Aorta (tissue), 5 donors: ENCODE results near the gene ESRRG. TPM values are rescaled to one million over a fixed set of nuclear protein-coding genes. Genes with fewer than 3 reads are reported as not detected.

Experiments
- ATAC-seq: fragments of 200-7000 bp; cut with Tn5 transposase; one replicate; pipeline ENCODE4 v1.9.1; 2022; ENCODE audit warnings: moderate library complexity; ENCODE audit not compliant: low FRiP score
- DNase-seq, 2 donors: peaks; one replicate each; pipeline ENCODE4 v3.0.0-alpha.2; 2020
- H3K27ac ChIP-seq, 2 donors: one replicate each; pipeline ENCODE4 v1.5.1; 2013; ENCODE audit warnings: low read length in 2 of 2, mild to moderate bottlenecking in 2 of 2, moderate library complexity in 2 of 2, control low read depth in 1 of 2, inconsistent platforms in 1 of 2, low read depth in 1 of 2
- H3K27me3 ChIP-seq, 2 donors: one replicate each; pipeline ENCODE4 v1.6.1; 2013; ENCODE audit warnings: control low read depth in 1 of 2, low read length in 1 of 2, mild to moderate bottlenecking in 1 of 2, moderate library complexity in 1 of 2; ENCODE audit not compliant: insufficient read depth in 2 of 2, control insufficient read depth in 1 of 2
- H3K36me3 ChIP-seq, 2 donors: one replicate each; pipeline ENCODE4 v1.6.1; 2013; ENCODE audit warnings: control low read depth in 1 of 2, low read length in 1 of 2, mild to moderate bottlenecking in 1 of 2; ENCODE audit not compliant: insufficient read depth in 2 of 2, control insufficient read depth in 1 of 2
- H3K4me1 ChIP-seq, 2 donors: one replicate each; pipeline ENCODE4 v1.6.1; 2013; ENCODE audit warnings: low read length in 2 of 2, control low read depth in 1 of 2, mild to moderate bottlenecking in 1 of 2, moderate library complexity in 1 of 2; ENCODE audit not compliant: insufficient read depth in 2 of 2, control insufficient read depth in 1 of 2
- H3K4me3 ChIP-seq, 2 donors: one replicate each; pipeline ENCODE4 v1.5.1; 2013; ENCODE audit warnings: low read length in 2 of 2, control low read depth in 1 of 2, mild to moderate bottlenecking in 1 of 2
- H3K9me3 ChIP-seq: one replicate; pipeline ENCODE4 v1.6.1; 2013; ENCODE audit warnings: mild to moderate bottlenecking, low read length; ENCODE audit not compliant: control insufficient read depth
- WGBS, 2 donors: extraction: QIAGEN DNeasy Blood & Tissue Kit; methylation state at CpG; one replicate each; pipeline ENCODE4 v1.1.7; 2013; 5-methylcytosine and 5-hydroxymethylcytosine counted together
- intact Hi-C, 2 donors: fragments of 100-400 bp; cut with DNase I; formaldehyde crosslinking; loops; one replicate each; pipeline versions ENCODE4 v1.14.2 to v1.15.0; 2022
- polyA plus RNA-seq, 2 donors: library from polyadenylated mRNA; stranded (reverse); fragments of 200-250 nt; gene quantifications; one replicate each; pipeline ENCODE4 v1.2.3, GENCODE V29; 2013
- total RNA-seq, 2 donors: library from RNA; stranded (reverse); fragmentation: NEBNext Ultra II Directional; extraction: Animal tissue kit (Norgen Biotek cat#: 25700); gene quantifications; one replicate each; pipeline ENCODE4 v1.2.1, GENCODE V29; 2021
- donor health status: healthy with polysubstance abuse.
- donor health status: Bipolar disorder and iron deficiency.
- donor health status: DM: no; HTN: no; CAD: no.
- donor health status: DM: no; HTN: no; CAD: no.
- donor health status: DM: yes; HTN: yes; CAD: no.

The ESRRG gene
- total and polyA plus RNA-seq, 4 donors: 0.21 to 1.3 TPM; not detected in 2

GRCh38 chr1:216476341-216476740 lies 246.9 kb downstream of the ESRRG start:
- H3K27ac ChIP-seq: no peak overlapping the region
- no peaks in the 10 kb centered on the region for H3K36me3 ChIP-seq
- no peaks in the 10 kb centered on the region for H3K9me3 ChIP-seq
- no peak for DNase-seq
- no peaks in the 10 kb centered on the region for H3K4me1 ChIP-seq
- H3K27me3 ChIP-seq: no peaks in the 10 kb centered on the region
- H3K4me3 ChIP-seq: no peak overlapping the region
- ATAC-seq: no peak
- 83 to 89% methylated on average over 1 of the region's 1 CpG for WGBS, 2 donors
- intact Hi-C loops: no loop called here

DNA sequence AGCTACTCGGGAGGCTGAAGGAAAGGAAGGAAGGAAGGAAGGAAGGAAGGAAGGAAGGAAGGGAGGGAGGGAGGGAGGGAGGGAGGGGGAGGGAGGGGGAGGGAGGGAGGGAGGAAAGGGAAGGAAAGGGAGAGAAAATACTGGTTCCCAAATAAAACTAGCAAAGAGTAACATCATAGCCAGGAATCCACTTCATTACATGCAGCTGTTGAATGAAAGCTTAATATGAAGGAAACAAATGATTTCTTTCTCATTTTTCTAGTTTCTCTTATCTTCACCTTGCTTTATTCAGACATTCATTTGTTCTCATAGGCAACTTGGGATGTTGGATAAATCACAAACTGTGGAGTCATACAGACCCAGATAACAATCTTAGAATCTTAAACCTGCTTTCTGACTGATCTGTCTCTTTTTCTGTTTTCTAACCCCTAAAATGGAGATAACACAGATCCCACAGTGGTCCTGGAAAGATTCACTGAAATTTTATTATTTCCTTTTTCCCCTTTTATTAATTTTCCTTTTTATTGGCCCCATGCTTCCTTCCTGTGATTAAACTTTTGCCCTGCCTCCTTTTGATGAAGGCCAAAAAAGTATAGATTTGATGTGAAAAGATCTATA lies 247.5 kb downstream of the ESRRG start:
- Histone ChIP-seq H3K9me3 (no peaks in the 10 kb centered on the region), H3K27ac (no peak overlapping the region), H3K36me3 (no peaks in the 10 kb centered on the region), H3K4me3 (no peak overlapping the region), H3K4me1 (no peaks in the 10 kb centered on the region), H3K27me3 (no peaks in the 10 kb centered on the region)
- intact Hi-C loops: no loop called here
- 83% methylated on average over 1 of the region's 1 CpG; no CpG with 5 or more reads in 1 of the 2 donors for WGBS, 2 donors
- no peak for ATAC-seq
- no peak for DNase-seq

DNA sequence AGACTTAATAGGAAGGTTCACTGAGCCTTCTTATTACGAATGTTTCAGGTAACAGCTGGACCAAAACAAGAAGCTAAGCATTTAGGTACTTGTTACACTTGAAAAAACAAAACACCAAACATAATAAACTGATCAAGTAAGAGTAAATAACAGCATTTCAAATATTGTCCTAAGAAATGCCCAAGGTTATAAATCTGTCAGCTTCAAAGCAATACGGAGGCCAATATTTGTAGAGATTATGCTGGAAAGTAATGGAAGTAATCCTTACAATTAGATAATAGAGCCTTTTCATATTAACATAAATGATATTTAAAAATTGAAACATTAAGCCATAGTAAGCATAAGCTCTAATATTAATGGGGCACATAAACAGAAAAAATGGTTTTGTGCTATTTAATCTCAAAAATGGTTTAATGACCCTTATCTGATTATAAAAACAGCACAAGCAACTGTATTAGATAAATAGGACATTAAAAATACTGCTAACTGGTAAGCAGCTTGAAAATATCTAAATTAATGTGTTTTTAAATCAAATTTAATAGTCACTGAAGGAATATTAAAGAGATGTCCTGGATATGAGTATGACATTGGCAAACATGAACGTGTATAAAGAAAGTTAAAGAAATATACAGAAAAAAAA lies 256.9 kb downstream of the ESRRG start:
- Histone ChIP-seq H3K4me3 (no peak overlapping the region), H3K27ac (no peak overlapping the region), H3K36me3 (no peaks in the 10 kb centered on the region), H3K27me3 (peaks cover 0 to 2% of the 10 kb centered on the region in 2 donors), H3K4me1 (no peaks in the 10 kb centered on the region), H3K9me3 (no peaks in the 10 kb centered on the region)
- no peak for ATAC-seq
- 66 to 68% methylated on average over 3 of the region's 3 CpGs for WGBS, 2 donors
- intact Hi-C loops: no loop called here
- no peak for DNase-seq

GRCh38 chr1:216464489-216464888 lies 258.7 kb downstream of the ESRRG start:
- 5 to 12% methylated on average over 1 of the region's 1 CpG for WGBS, 2 donors
- Histone ChIP-seq H3K36me3 (no peaks in the 10 kb centered on the region), H3K4me3 (no peak overlapping the region), H3K27ac (no peak overlapping the region), H3K9me3 (no peaks in the 10 kb centered on the region), H3K27me3 (peaks cover 0 to 2% of the 10 kb centered on the region in 2 donors), H3K4me1 (no peaks in the 10 kb centered on the region)
- intact Hi-C loops: no loop called here
- ATAC-seq: no peak
- no peak for DNase-seq

DNA sequence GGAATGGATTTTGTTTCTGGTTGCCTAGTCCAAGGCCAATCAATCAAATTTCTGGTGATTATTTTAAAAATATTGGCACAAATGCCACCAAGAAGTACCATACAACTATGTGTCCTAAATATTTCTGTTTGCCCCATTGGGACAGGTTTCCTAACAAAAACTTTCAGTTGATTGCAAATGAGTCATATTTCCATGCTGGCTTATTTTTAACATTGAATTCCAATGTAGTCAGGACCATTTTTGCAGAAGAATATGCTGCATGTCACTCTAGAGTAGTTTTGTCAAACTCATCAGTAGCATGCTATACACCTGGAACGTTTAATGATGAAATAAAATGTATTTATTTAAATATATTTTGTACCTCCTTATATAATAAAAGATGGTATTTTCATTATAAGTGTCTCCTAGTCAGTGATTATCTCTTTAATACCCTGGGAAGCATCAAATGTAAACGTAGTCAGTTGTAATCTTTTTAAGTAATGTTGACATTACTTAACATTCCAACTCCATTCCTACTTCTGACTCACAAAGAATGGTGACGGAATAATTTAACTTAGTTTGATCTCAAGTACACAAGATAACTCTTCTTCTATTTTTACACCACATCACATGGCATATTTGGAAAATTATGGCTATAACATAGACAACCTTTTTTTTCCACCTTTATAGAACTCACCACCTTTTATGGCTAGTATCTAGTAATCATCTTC lies 261.0 kb downstream of the ESRRG start:
- no peak overlapping the region for H3K27ac ChIP-seq
- no peak for ATAC-seq
- peaks cover 0 to 2% of the 10 kb centered on the region in 2 donors for H3K27me3 ChIP-seq
- no peaks in the 10 kb centered on the region for H3K4me1 ChIP-seq
- DNase-seq: no peak
- intact Hi-C loops: no loop called here
- no peak overlapping the region for H3K4me3 ChIP-seq
- no peaks in the 10 kb centered on the region for H3K36me3 ChIP-seq
- 37 to 39% methylated on average over 3 of the region's 3 CpGs for WGBS, 2 donors
- H3K9me3 ChIP-seq: no peaks in the 10 kb centered on the region

DNA sequence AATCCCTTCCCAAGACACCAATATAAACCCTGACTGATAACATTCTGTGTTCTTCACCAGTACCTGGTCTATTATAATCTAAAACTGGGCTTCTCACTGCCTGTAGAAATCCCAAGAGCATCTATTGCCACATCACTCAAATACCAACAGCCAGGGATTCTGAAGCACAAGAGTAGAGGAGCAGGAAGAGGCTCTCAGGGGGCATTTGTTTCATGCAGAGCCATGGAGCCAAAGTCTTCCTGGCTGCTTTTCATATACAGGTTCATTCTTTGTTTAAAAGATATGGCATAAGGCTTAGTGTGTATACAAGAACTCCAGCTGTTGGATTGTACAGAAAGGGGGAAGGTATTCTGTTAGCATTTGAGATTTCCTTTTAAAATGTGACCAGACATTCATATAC lies 261.8 kb downstream of the ESRRG start:
- Histone ChIP-seq H3K4me1 (no peaks in the 10 kb centered on the region), H3K9me3 (no peaks in the 10 kb centered on the region), H3K36me3 (no peaks in the 10 kb centered on the region), H3K4me3 (no peak overlapping the region), H3K27me3 (peaks cover 0 to 2% of the 10 kb centered on the region in 2 donors), H3K27ac (no peak overlapping the region)
- ATAC-seq: no peak
- intact Hi-C loops: no loop called here
- DNase-seq: no peak

- WGBS, 2 donors: 86 to 94% methylated on average over 3 of the region's 3 CpGs
- Histone ChIP-seq H3K27me3 (peaks cover 0 to 2% of the 10 kb centered on the region in 2 donors), H3K4me3 (no peak overlapping the region), H3K36me3 (no peaks in the 10 kb centered on the region), H3K27ac (no peak overlapping the region), H3K9me3 (no peaks in the 10 kb centered on the region), H3K4me1 (no peaks in the 10 kb centered on the region)
- intact Hi-C loops: no loop called here
- ATAC-seq: no peak
- no peak for DNase-seq
These were observed 263.5 kb downstream of the ESRRG start for GRCh38 chr1:216459651-216460207.

- Histone ChIP-seq H3K36me3 (no peaks in the 10 kb centered on the region), H3K27ac (no peak overlapping the region), H3K4me1 (no peaks in the 10 kb centered on the region), H3K9me3 (no peaks in the 10 kb centered on the region), H3K27me3 (peaks cover 0 to 2% of the 10 kb centered on the region in 2 donors), H3K4me3 (no peak overlapping the region)
- ATAC-seq: no peak
- DNase-seq: no peak
- intact Hi-C loops: no loop called here
These were observed 264.4 kb downstream of the ESRRG start for GRCh38 chr1:216458812-216459211.

DNA sequence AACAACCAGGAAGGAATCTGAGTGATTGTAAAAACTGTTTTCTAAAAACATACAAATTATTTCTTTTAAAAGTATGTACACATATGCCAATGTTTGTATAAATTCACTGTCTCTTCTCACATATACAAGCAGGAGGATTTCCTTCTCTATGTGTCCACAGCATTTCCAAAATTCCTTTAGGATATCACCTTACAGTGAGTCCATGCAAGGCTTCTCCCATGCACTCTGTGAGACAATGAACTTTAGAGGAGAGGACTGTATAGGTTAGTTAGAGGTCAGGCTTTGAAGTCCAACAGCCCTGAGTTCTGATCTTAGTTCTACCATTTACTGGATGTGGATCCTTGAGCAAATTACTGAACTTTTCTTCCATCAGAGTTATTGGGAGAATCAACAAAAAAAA lies 265.9 kb downstream of the ESRRG start:
- H3K27ac ChIP-seq: no peak overlapping the region
- DNase-seq (no peak), ATAC-seq (no peak)

More for the DNA sequence above, 265.9 kb downstream of the ESRRG start:
- no peaks in the 10 kb centered on the region for H3K9me3 ChIP-seq
- H3K4me1 ChIP-seq: no peaks in the 10 kb centered on the region
- intact Hi-C loops: no loop called here
- H3K36me3 ChIP-seq: no peaks in the 10 kb centered on the region
- no peak overlapping the region for H3K4me3 ChIP-seq
- H3K27me3 ChIP-seq: no peaks in the 10 kb centered on the region
